ENCODE data around the gene FRMD8.

The FRMD8 gene

GRCh38 chr11:65425971-65426838, 39.8 kb downstream of the FRMD8 start:
- DNase-seq, result no peak

- peak; percentile 66 for DNase-seq
Measured at GRCh38 chr11:65426839-65427690, 40.6 kb downstream of the FRMD8 start.

GRCh38 chr11:65427691-65428577, 41.5 kb downstream of the FRMD8 start:
- DNase-seq, result peak; percentile 68

- no peak for DNase-seq
Measured at GRCh38 chr11:65428578-65429067, 42.2 kb downstream of the FRMD8 start.

- DNase-seq, result no peak
Measured at GRCh38 chr11:65429068-65429681, 42.7 kb downstream of the FRMD8 start.

GRCh38 chr11:65429724-65430405, 43.4 kb downstream of the FRMD8 start:
- peak; percentile 67 for DNase-seq

- DNase-seq, result no peak
Measured at GRCh38 chr11:65430406-65431217, 44.2 kb downstream of the FRMD8 start.

- no peak for DNase-seq
Measured at GRCh38 chr11:65431451-65432099, 45.1 kb downstream of the FRMD8 start.

GRCh38 chr11:65432100-65432650, 45.7 kb downstream of the FRMD8 start:
- DNase-seq, result no peak

GRCh38 chr11:65432686-65433582, 46.5 kb downstream of the FRMD8 start:
- no peak for DNase-seq

GRCh38 chr11:65433657-65434056, 47.2 kb downstream of the FRMD8 start:
- no peak for DNase-seq

- DNase-seq, result no peak
Measured at GRCh38 chr11:65434057-65434666, 47.7 kb downstream of the FRMD8 start.

GRCh38 chr11:65434667-65435410, 48.4 kb downstream of the FRMD8 start:
- no peak for DNase-seq

GRCh38 chr11:65435411-65435931, 49.0 kb downstream of the FRMD8 start:
- no peak for DNase-seq

GRCh38 chr11:65435981-65436411, 49.6 kb downstream of the FRMD8 start:
- DNase-seq, result peak; percentile 25

GRCh38 chr11:65436412-65437032, 50.1 kb downstream of the FRMD8 start:
- DNase-seq, result no peak

Measured in stimulated activated CD8-positive, alpha-beta memory T cell treated with anti-CD3 and anti-CD28 coated beads, Interleukin-4, amount 100 ng/mL, for 48 hours (primary cell).